Lung (tissue), 16 donors: ENCODE results near the gene PRR9. TPM values are rescaled to one million over a fixed set of nuclear protein-coding genes. Genes with fewer than 3 reads are reported as not detected.

Experiments
- ATAC-seq: fragments of 200-7000 bp; cut with Tn5 transposase; one replicate; pipeline ENCODE4 v1.9.1; 2020; ENCODE audit warnings: moderate number of reproducible peaks; ENCODE audit not compliant: insufficient read depth, low FRiP score
- DNase-seq, 3 donors: peaks; one replicate each; pipeline ENCODE4 v3.0.0-alpha.2; 2013 to 2017
- H3K27ac ChIP-seq, 2 donors: one replicate each; pipeline ENCODE4 v1.5.1; 2013; ENCODE audit warnings: mild to moderate bottlenecking in 2 of 2, moderate library complexity in 2 of 2, control low read depth in 1 of 2, inconsistent platforms in 1 of 2, low read depth in 1 of 2, low read length in 1 of 2
- H3K27me3 ChIP-seq, 3 donors: one replicate each; pipeline ENCODE4 v1.5.1; 2013; ENCODE audit warnings: low read length in 2 of 3; ENCODE audit not compliant: control insufficient read depth in 3 of 3, insufficient read depth in 3 of 3
- H3K36me3 ChIP-seq, 4 donors: one replicate each; pipeline ENCODE4 v1.5.1; 2013; ENCODE audit warnings: low read length in 4 of 4, mild to moderate bottlenecking in 1 of 4, moderate library complexity in 1 of 4; ENCODE audit not compliant: control insufficient read depth in 4 of 4, insufficient read depth in 4 of 4
- H3K4me1 ChIP-seq, 5 donors: one replicate each; pipeline ENCODE4 v1.5.1; 2013; ENCODE audit warnings: low read length in 5 of 5, mild to moderate bottlenecking in 2 of 5, moderate library complexity in 1 of 5; ENCODE audit not compliant: control insufficient read depth in 5 of 5, insufficient read depth in 5 of 5
- H3K4me3 ChIP-seq: one replicate; pipeline ENCODE4 v1.5.1; 2013; ENCODE audit warnings: mild to moderate bottlenecking, control low read depth, moderate library complexity
- H3K9ac ChIP-seq, 2 donors: one replicate each; pipeline ENCODE4 v1.5.1; 2013; ENCODE audit warnings: low read length in 2 of 2, control low read depth in 1 of 2; ENCODE audit not compliant: insufficient read depth in 1 of 2
- H3K9me3 ChIP-seq, 4 donors: one replicate each; pipeline ENCODE4 v1.5.1; 2013; ENCODE audit warnings: low read length in 3 of 4, mild to moderate bottlenecking in 1 of 4, moderate library complexity in 1 of 4; ENCODE audit not compliant: control insufficient read depth in 4 of 4, insufficient read depth in 3 of 4
- WGBS, 2 donors: extraction: QIAGEN DNeasy Blood & Tissue Kit; methylation state at CpG; one replicate each; pipeline ENCODE4 v1.1.7; 2013; 5-methylcytosine and 5-hydroxymethylcytosine counted together
- long read RNA-seq, 5 donors: transcript quantifications; one replicate each; lab custom pipeline, GENCODE V29; 2026
- polyA plus RNA-seq, 2 donors: library from polyadenylated mRNA; stranded (reverse); fragments of 200-250 nt; gene quantifications; one replicate each; pipeline ENCODE4 v1.2.1, GENCODE V29; 2013
- total RNA-seq, 2 donors: library from RNA; depleted of rRNA in 1 of 2; stranded (reverse); fragments of >200 nt in 1 of 2; gene quantifications; one replicate each; pipeline ENCODE4 v1.2.1, GENCODE V29; 2014 to 2021
- TF ChIP-seq, protein P1 (sequence below): IDR thresholded peaks from 2 replicates; pipeline ENCODE4 v1.5.1; 2012; ENCODE audit warnings: mild to moderate bottlenecking; ENCODE audit errors: control extremely low read depth, extremely low read depth
- donor health status: control.
- donor health status: control.
- donor health status: Bipolar disorder and iron deficiency.
- donor health status: healthy.
- donor health status: DM: yes; HTN: yes; CAD: no.

Gene PRR9, protein sequence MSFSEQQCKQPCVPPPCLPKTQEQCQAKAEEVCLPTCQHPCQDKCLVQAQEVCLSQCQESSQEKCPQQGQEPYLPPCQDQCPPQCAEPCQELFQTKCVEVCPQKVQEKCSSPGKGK
- total RNA-seq (not detected), polyA plus RNA-seq (under 1 TPM in 1 of 2 donors, not detected in 1; 0.22 TPM)
- long read RNA-seq, donor 1, result 0 reads
- long read RNA-seq, donor 2, result 0 reads
- long read RNA-seq, donor 3, result 0 reads
- long read RNA-seq, donor 4, result 0 reads
- long read RNA-seq, donor 5, result 0 reads

GRCh38 chr1:153217212-153217611 is at the start of gene PRR9:
Gene PRR9, plus strand, starts transcription at chr1:153217584. Its CDS starts 561 bp downstream, at chr1:153218145.
- no peak within 1 kb of the TSS for H3K4me3 ChIP-seq
- H3K9me3 ChIP-seq, result peaks cover 0 to 4% (median 0%) of the 10 kb centered on the region in 4 donors
- TF ChIP-seq, protein P1, sequence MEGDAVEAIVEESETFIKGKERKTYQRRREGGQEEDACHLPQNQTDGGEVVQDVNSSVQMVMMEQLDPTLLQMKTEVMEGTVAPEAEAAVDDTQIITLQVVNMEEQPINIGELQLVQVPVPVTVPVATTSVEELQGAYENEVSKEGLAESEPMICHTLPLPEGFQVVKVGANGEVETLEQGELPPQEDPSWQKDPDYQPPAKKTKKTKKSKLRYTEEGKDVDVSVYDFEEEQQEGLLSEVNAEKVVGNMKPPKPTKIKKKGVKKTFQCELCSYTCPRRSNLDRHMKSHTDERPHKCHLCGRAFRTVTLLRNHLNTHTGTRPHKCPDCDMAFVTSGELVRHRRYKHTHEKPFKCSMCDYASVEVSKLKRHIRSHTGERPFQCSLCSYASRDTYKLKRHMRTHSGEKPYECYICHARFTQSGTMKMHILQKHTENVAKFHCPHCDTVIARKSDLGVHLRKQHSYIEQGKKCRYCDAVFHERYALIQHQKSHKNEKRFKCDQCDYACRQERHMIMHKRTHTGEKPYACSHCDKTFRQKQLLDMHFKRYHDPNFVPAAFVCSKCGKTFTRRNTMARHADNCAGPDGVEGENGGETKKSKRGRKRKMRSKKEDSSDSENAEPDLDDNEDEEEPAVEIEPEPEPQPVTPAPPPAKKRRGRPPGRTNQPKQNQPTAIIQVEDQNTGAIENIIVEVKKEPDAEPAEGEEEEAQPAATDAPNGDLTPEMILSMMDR, result no peak
- H3K36me3 ChIP-seq, result no peaks in the 10 kb centered on the region
- no peaks in the 10 kb centered on the region for H3K27me3 ChIP-seq
- DNase-seq, result no peak
- no peak within 1 kb of the TSS for H3K9ac ChIP-seq
- no peaks in the 10 kb centered on the region for H3K4me1 ChIP-seq
- no peak for ATAC-seq
- 74 to 81% methylated on average over 3 of the region's 3 CpGs for whole genome bisulfite sequencing, 2 donors
- H3K27ac ChIP-seq, result no peak within 1 kb of the TSS

GRCh38 chr1:153168686-153169085 is 48.7 kb upstream of the PRR9 start:
- Histone ChIP-seq H3K4me3 (no peak overlapping the region), H3K36me3 (no peaks in the 10 kb centered on the region), H3K27me3 (no peaks in the 10 kb centered on the region), H3K4me1 (no peaks in the 10 kb centered on the region), H3K9ac (no peak overlapping the region), H3K27ac (no peak overlapping the region), H3K9me3 (no peaks in the 10 kb centered on the region)
- 70 to 84% methylated on average over 2 of the region's 2 CpGs for WGBS, 2 donors
- no peak for DNase-seq
- TF ChIP-seq, protein P1, result no peak
- ATAC-seq, result no peak

GRCh38 chr1:153174624-153175023 is 42.8 kb upstream of the PRR9 start:
- TF ChIP-seq, protein P1, result no peak
- Histone ChIP-seq H3K27ac (no peak overlapping the region), H3K4me3 (no peak overlapping the region), H3K36me3 (no peaks in the 10 kb centered on the region), H3K9me3 (no peaks in the 10 kb centered on the region), H3K27me3 (peaks cover 0 to 2% (median 0%) of the 10 kb centered on the region in 3 donors), H3K9ac (no peak overlapping the region), H3K4me1 (no peaks in the 10 kb centered on the region)
- no peak for ATAC-seq
- no peak for DNase-seq

DNA sequence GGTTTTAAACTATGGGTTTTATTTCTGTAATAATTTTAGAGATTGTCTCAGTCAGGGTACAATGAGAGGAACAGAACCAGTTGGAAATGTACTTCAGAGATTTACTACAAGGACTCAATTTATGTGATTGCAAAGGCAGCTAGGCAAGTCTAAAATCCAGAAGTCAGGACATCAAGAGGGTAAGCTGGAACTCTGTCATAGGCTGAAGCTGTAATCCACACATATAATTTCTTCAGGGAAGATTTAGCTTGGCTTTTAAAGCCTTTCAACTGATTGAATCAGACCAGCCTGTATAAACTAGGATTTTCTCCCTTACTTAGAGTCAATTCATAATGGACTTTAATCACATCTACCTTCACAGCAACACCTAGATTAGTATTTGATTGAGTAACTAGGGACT is 38.5 kb upstream of the PRR9 start:
- Histone ChIP-seq H3K27me3 (peaks cover 0 to 5% (median 0%) of the 10 kb centered on the region in 3 donors), H3K36me3 (no peaks in the 10 kb centered on the region), H3K4me1 (no peaks in the 10 kb centered on the region), H3K27ac (no peak overlapping the region), H3K9me3 (no peaks in the 10 kb centered on the region), H3K9ac (no peak overlapping the region), H3K4me3 (no peak overlapping the region)
- DNase-seq (no peak), ATAC-seq (no peak)
- TF ChIP-seq, protein P1, result no peak
